ENCODE results near the gene CCNL2.
"Not testable (repeated sequence)": the region's sequence is repeated elsewhere in the genome, so short reads cannot be mapped to it uniquely, and the experiment has no call there.

CCNL2 gene

GRCh38 chr1:1399187-1399871 lies at the start of gene CCNL2:
Gene CCNL2 (minus strand): TSS chr1:1399335. CDS start chr1:1399306, 29 bp downstream.
- peak; percentile 99 for DNase-seq (ENCODE audit: low spot score)

- not testable (repeated sequence) for DNase-seq (ENCODE audit: low spot score)
Observed at GRCh38 chr1:1446631-1447030, 47.5 kb upstream of the CCNL2 start.

- no peak for DNase-seq (ENCODE audit: low spot score)
Observed at GRCh38 chr1:1442069-1442770, 43.1 kb upstream of the CCNL2 start.

- DNase-seq (ENCODE audit: low spot score): peak; percentile 91
Observed at GRCh38 chr1:1441002-1441888, 42.1 kb upstream of the CCNL2 start.

GRCh38 chr1:1440262-1441001 lies 41.3 kb upstream of the CCNL2 start:
- no peak for DNase-seq (ENCODE audit: low spot score)

- DNase-seq (ENCODE audit: low spot score): no peak
Observed at GRCh38 chr1:1439546-1440261, 40.6 kb upstream of the CCNL2 start.

GRCh38 chr1:1438531-1439381 lies 39.6 kb upstream of the CCNL2 start:
- DNase-seq (ENCODE audit: low spot score): no peak

GRCh38 chr1:1437904-1438376 lies 38.8 kb upstream of the CCNL2 start:
- no peak for DNase-seq (ENCODE audit: low spot score)

GRCh38 chr1:1437033-1437903 lies 38.1 kb upstream of the CCNL2 start:
- DNase-seq (ENCODE audit: low spot score): no peak

- DNase-seq (ENCODE audit: low spot score): no peak
Observed at GRCh38 chr1:1436630-1437032, 37.5 kb upstream of the CCNL2 start.

- no peak for DNase-seq (ENCODE audit: low spot score)
Observed at GRCh38 chr1:1435911-1436629, 36.9 kb upstream of the CCNL2 start.

GRCh38 chr1:1435106-1435903 lies 36.2 kb upstream of the CCNL2 start, which contains the start of gene VWA1:
Gene VWA1 (plus strand): TSS chr1:1435690. CDS start chr1:1435749, 59 bp downstream.
- peak; percentile 97 for DNase-seq (ENCODE audit: low spot score)

- DNase-seq (ENCODE audit: low spot score): no peak
Observed at GRCh38 chr1:1434824-1435105, 35.6 kb upstream of the CCNL2 start.

- peak; percentile 33 for DNase-seq (ENCODE audit: low spot score)
Observed at GRCh38 chr1:1434131-1434823, 35.1 kb upstream of the CCNL2 start.

GRCh38 chr1:1433804-1434130 lies 34.6 kb upstream of the CCNL2 start:
- DNase-seq (ENCODE audit: low spot score): no peak

GRCh38 chr1:1432951-1433803 lies 34.0 kb upstream of the CCNL2 start:
- DNase-seq (ENCODE audit: low spot score): peak; percentile 51

All from D341Med (cell line).